ENCODE data around the gene PCNX1. TPM values are rescaled to one million over a fixed set of nuclear protein-coding genes. Genes with fewer than 3 reads are reported as not detected.

The PCNX1 gene
- total RNA-seq, 6 experiments from 2014 or later = 35.1 to 49.6 (median 41.1) TPM

- Mint-ChIP-seq H3K27me3 (ENCODE audit: insufficient read depth) (no peaks in the 10 kb centered on the region), H3K4me1 (ENCODE audit: low read depth) (peaks cover 30% of the 10 kb centered on the region), H3K27ac (peak overlapping the region; percentile 14; the same call in 1 of the 2 replicates), H3K4me3 (no peak overlapping the region), H3K36me3 (ENCODE audit: low read depth) (peaks cover 27% of the 10 kb centered on the region), H3K9me3 (no peaks in the 10 kb centered on the region)
- DNase-seq = no peak
- TF ChIP-seq, protein P1, sequence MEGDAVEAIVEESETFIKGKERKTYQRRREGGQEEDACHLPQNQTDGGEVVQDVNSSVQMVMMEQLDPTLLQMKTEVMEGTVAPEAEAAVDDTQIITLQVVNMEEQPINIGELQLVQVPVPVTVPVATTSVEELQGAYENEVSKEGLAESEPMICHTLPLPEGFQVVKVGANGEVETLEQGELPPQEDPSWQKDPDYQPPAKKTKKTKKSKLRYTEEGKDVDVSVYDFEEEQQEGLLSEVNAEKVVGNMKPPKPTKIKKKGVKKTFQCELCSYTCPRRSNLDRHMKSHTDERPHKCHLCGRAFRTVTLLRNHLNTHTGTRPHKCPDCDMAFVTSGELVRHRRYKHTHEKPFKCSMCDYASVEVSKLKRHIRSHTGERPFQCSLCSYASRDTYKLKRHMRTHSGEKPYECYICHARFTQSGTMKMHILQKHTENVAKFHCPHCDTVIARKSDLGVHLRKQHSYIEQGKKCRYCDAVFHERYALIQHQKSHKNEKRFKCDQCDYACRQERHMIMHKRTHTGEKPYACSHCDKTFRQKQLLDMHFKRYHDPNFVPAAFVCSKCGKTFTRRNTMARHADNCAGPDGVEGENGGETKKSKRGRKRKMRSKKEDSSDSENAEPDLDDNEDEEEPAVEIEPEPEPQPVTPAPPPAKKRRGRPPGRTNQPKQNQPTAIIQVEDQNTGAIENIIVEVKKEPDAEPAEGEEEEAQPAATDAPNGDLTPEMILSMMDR (IDR thresholded peaks at IDR 0.05) = no peak
These were observed 200.7 kb downstream of the PCNX1 start for GRCh38 chr14:71107921-71108320.

GRCh38 chr14:71108398-71109119 lies 201.3 kb downstream of the PCNX1 start:
- peaks cover 23% of the 10 kb centered on the region for H3K36me3 Mint-ChIP-seq (ENCODE audit: low read depth)
- H3K27ac Mint-ChIP-seq = peak overlapping the region; percentile 63; the same call in 1 of the 2 replicates
- H3K9me3 Mint-ChIP-seq = no peaks in the 10 kb centered on the region

GRCh38 chr14:71113376-71113775 lies 206.1 kb downstream of the PCNX1 start:
- DNase-seq = peak; percentile 63
- peaks cover 43% of the 10 kb centered on the region for H3K4me1 Mint-ChIP-seq (ENCODE audit: low read depth)
- peaks cover 38% of the 10 kb centered on the region for H3K36me3 Mint-ChIP-seq (ENCODE audit: low read depth)
- TF ChIP-seq, protein P1 (IDR thresholded peaks at IDR 0.05) = no peak
- no peak overlapping the region for H3K27ac Mint-ChIP-seq
- peaks cover 2% of the 10 kb centered on the region; the same call in 1 of the 2 replicates for H3K9me3 Mint-ChIP-seq
- peaks cover 2% of the 10 kb centered on the region for H3K27me3 Mint-ChIP-seq (ENCODE audit: insufficient read depth)
- H3K4me3 Mint-ChIP-seq = no peak overlapping the region

More at GRCh38 chr14:71108398-71109119, 201.3 kb downstream of the PCNX1 start:
- H3K27me3 Mint-ChIP-seq (ENCODE audit: insufficient read depth) = no peaks in the 10 kb centered on the region; the same call in 1 of the 2 replicates
- TF ChIP-seq, protein P1 (IDR thresholded peaks at IDR 0.05) = no peak
- H3K4me3 Mint-ChIP-seq = no peak overlapping the region
- H3K4me1 Mint-ChIP-seq (ENCODE audit: low read depth) = peaks cover 36% of the 10 kb centered on the region
- DNase-seq = no peak

GRCh38 chr14:71114565-71114964 lies 207.3 kb downstream of the PCNX1 start:
- TF ChIP-seq, protein P1 (IDR thresholded peaks at IDR 0.05) = no peak
- H3K27me3 Mint-ChIP-seq (ENCODE audit: insufficient read depth) = peaks cover 5% of the 10 kb centered on the region
- peaks cover 5% of the 10 kb centered on the region; the same call in 1 of the 2 replicates for H3K9me3 Mint-ChIP-seq
- 0 out of 2 replicates have a peak overlapping the region, but pooled peaks have one; percentile 40 for H3K27ac Mint-ChIP-seq
- no peak for DNase-seq
- peaks cover 35% of the 10 kb centered on the region for H3K36me3 Mint-ChIP-seq (ENCODE audit: low read depth)
- H3K4me3 Mint-ChIP-seq = no peak overlapping the region
- peaks cover 50% of the 10 kb centered on the region for H3K4me1 Mint-ChIP-seq (ENCODE audit: low read depth)

- TF ChIP-seq, protein P1 (IDR thresholded peaks at IDR 0.05) = no peak
- Mint-ChIP-seq H3K4me3 (no peak overlapping the region), H3K9me3 (peaks cover 5% of the 10 kb centered on the region; the same call in 1 of the 2 replicates), H3K27me3 (ENCODE audit: insufficient read depth) (peaks cover 7% of the 10 kb centered on the region), H3K36me3 (ENCODE audit: low read depth) (peaks cover 35% of the 10 kb centered on the region), H3K4me1 (ENCODE audit: low read depth) (peaks cover 57% of the 10 kb centered on the region), H3K27ac (no peak overlapping the region)
- no peak for DNase-seq
These were observed 208.0 kb downstream of the PCNX1 start for GRCh38 chr14:71115306-71115705.

Data from HFFc6 (cell line).